HG03135 (cell line): Measurements from ENCODE around the gene SLC29A3.

Source experiments
- ATAC-seq: cut with Tn5 transposase; IDR thresholded peaks from one replicate; pipeline ENCODE4 v1.9.1; 2021; ENCODE audit warnings: mild to moderate bottlenecking, moderate library complexity; ENCODE audit not compliant: unreplicated experiment

The SLC29A3 gene

GRCh38 chr10:71408436-71409225, 89.6 kb downstream of the SLC29A3 start:
- ATAC-seq = no peak

- no peak for ATAC-seq
Observed at GRCh38 chr10:71409516-71410104, 90.6 kb downstream of the SLC29A3 start.
